Right lobe of liver (tissue), 6 donors: ENCODE measurements around the gene NHSL2. TPM values are rescaled to one million over a fixed set of nuclear protein-coding genes. Genes with fewer than 3 reads are reported as not detected.
A peak's percentile ranks its signal among the peaks of the same experiment; 100 is the strongest.

Experiments
- ATAC-seq, 4 donors: fragments of 200-7000 bp; cut with Tn5 transposase; one replicate each; pipeline ENCODE4 v1.9.1; 2020; ENCODE audit warnings: mild to moderate bottlenecking in 4 of 4, moderate library complexity in 4 of 4
- DNase-seq, 3 donors: peaks; one replicate each; pipeline ENCODE4 v3.0.0-alpha.2; 2020
- H3K27ac ChIP-seq, 3 donors: fragments of 200-600 bp; one replicate each; pipeline ENCODE4 v1.8.0; 2022
- H3K27me3 ChIP-seq, 2 donors: fragments of 200-600 bp; one replicate each; pipeline ENCODE4 v1.8.0; 2022
- H3K36me3 ChIP-seq, 4 donors: fragments of 200-600 bp; sonication (generic) in 1 of 4; one replicate each; pipeline versions ENCODE4 v1.5.1 to v1.8.0; 2017 to 2022; ENCODE audit warnings: control low read depth in 1 of 4
- H3K4me1 ChIP-seq, 4 donors: fragments of 200-600 bp; sonication (generic) in 1 of 4; one replicate each; pipeline versions ENCODE4 v1.5.1 to v1.8.0; 2017 to 2022; ENCODE audit warnings: control low read depth in 1 of 4
- H3K4me3 ChIP-seq, 3 donors: fragments of 200-600 bp; one replicate each; pipeline ENCODE4 v1.8.0; 2022
- H3K9me3 ChIP-seq, 4 donors: fragments of 200-600 bp; sonication (generic) in 1 of 4; one replicate each; pipeline versions ENCODE4 v1.5.1 to v1.8.0; 2017 to 2022; ENCODE audit warnings: control low read depth in 1 of 4
- POLR2A ChIP-seq: fragments of 450-650 bp; IDR thresholded peaks from one replicate; pipeline ENCODE4 v1.6.1; 2017; ENCODE audit warnings: antibody characterized with exemption, mild to moderate bottlenecking
- WGBS: methylation state at CpG from one replicate; pipeline ENCODE4 v1.1.6; 2018; ENCODE audit warnings: low coverage, low lambda C conversion rate; ENCODE audit not compliant: insufficient coverage; ENCODE audit errors: missing lambda C conversion rate; 5-methylcytosine and 5-hydroxymethylcytosine counted together
- intact Hi-C, 2 donors: fragments of 100-400 bp; cut with DNase I; formaldehyde crosslinking; loops; one replicate each; pipeline versions ENCODE4 v1.11.2 to v1.14.1; 2022
- total RNA-seq, 6 experiments: library from RNA; depleted of rRNA in 2 of 6; stranded (reverse); fragments of >200 nt in 2 of 6; fragmentation: NEBNext Ultra II Directional in 3 of 6; extraction: Animal tissue kit (Norgen Biotek cat#: 25700) in 3 of 6; gene quantifications; one replicate each; pipeline versions ENCODE4 v1.1.0 to v1.2.4, GENCODE V29; 2016 to 2023
- TF ChIP-seq, protein P1 (sequence below), 4 donors: fragments of 200-600 bp in 3 of 4; fragments of 450-650 bp in 1 of 4; IDR thresholded peaks; one replicate each; pipeline versions ENCODE4 v1.5.1 to v1.8.0; 2016 to 2022; ENCODE audit warnings: antibody characterized with exemption in 4 of 4, mild to moderate bottlenecking in 2 of 4
- donor health status: DM: no; HTN: yes; CAD: no.
- donor health status: DM: no; HTN: no; CAD: no.
- donor health status: DM: no; HTN: no; CAD: no.
- donor health status: DM: no; HTN: yes; CAD: no.
- donor health status: DM: no; HTN: yes; CAD: no.

The NHSL2 gene
- total RNA-seq, 6 experiments from 2014 or later = 0.81 to 2.1 (median 1.3) TPM

DNA sequence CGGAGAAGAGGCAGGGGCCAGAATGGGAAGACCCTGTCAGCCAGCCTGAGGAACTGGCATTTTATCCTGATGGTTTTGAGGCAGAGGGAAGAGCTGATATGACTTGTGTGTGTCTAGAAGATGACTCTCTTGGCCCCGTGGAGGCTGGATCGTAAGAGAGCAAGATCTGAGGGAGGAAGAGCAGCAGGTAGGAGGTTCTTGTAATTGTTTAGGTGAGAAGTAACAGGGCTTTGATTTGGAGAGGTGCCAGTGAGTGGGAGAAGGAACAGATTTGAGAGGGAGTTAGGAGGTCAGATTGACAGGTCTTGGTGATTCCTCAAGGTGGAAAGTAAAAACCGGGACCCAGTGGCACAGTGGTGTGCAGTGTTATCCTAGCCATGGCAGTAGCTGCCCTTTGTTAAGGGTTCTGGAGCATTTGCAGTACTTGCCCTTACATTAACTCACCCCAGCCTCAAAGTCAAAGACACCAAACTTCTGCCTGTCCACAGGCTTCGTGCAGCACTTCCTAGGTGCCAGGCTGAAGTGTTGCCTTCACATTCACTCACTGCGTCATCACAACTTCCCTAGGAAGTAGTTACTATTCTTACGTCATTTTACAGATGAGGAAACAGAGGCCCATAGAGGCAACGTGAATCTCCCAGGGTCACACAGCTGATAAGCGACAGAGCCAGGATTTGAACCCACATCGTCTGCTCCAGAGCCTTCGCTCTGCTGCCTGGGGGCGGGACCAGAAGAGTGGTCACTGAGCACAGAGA lies 197.4 kb downstream of the NHSL2 start:
- no peak for ATAC-seq
- Histone ChIP-seq H3K27me3 (no peaks in the 10 kb centered on the region), H3K4me1 (peaks cover 0 to 5% (median 2%) of the 10 kb centered on the region in 4 donors), H3K4me3 (no peak overlapping the region), H3K9me3 (no peaks in the 10 kb centered on the region), H3K27ac (no peak overlapping the region), H3K36me3 (no peaks in the 10 kb centered on the region)
- 59% methylated on average over 5 of the region's 12 CpGs for WGBS
- no peak for DNase-seq
- intact Hi-C loops = no loop called here
- TF ChIP-seq POLR2A = no peak
- TF ChIP-seq, protein P1, sequence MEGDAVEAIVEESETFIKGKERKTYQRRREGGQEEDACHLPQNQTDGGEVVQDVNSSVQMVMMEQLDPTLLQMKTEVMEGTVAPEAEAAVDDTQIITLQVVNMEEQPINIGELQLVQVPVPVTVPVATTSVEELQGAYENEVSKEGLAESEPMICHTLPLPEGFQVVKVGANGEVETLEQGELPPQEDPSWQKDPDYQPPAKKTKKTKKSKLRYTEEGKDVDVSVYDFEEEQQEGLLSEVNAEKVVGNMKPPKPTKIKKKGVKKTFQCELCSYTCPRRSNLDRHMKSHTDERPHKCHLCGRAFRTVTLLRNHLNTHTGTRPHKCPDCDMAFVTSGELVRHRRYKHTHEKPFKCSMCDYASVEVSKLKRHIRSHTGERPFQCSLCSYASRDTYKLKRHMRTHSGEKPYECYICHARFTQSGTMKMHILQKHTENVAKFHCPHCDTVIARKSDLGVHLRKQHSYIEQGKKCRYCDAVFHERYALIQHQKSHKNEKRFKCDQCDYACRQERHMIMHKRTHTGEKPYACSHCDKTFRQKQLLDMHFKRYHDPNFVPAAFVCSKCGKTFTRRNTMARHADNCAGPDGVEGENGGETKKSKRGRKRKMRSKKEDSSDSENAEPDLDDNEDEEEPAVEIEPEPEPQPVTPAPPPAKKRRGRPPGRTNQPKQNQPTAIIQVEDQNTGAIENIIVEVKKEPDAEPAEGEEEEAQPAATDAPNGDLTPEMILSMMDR (IDR thresholded peaks at IDR 0.05) = no peak

DNA sequence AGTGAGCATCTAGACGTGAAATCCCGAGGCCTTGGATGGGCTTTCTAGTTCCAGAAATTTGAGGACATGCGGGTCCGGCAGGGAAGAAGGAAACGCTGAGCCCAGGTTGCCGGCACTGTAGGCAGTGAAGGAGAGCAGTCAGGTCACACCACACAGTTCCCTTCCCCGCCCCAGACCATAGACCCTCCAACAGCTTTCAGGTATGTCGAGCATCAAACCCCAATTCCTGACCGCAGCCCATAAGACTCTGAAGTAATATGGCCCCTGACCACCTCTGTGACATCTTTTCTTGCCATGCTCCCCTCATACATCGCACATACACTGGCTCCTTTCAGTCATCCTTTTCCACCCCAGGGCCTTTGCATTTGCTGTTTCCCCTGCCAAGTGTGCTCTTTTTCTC lies 198.0 kb downstream of the NHSL2 start:
- ATAC-seq (no peak), DNase-seq (no peak)
- Histone ChIP-seq H3K27ac (no peak overlapping the region), H3K4me1 (no peaks in the 10 kb centered on the region), H3K36me3 (no peaks in the 10 kb centered on the region), H3K9me3 (no peaks in the 10 kb centered on the region), H3K4me3 (no peak overlapping the region), H3K27me3 (no peaks in the 10 kb centered on the region)
- WGBS = 60% methylated on average over 1 of the region's 10 CpGs
- intact Hi-C loops = no loop called here
- no peak for TF ChIP-seq POLR2A
- TF ChIP-seq, protein P1 (IDR thresholded peaks at IDR 0.05) = no peak

DNA sequence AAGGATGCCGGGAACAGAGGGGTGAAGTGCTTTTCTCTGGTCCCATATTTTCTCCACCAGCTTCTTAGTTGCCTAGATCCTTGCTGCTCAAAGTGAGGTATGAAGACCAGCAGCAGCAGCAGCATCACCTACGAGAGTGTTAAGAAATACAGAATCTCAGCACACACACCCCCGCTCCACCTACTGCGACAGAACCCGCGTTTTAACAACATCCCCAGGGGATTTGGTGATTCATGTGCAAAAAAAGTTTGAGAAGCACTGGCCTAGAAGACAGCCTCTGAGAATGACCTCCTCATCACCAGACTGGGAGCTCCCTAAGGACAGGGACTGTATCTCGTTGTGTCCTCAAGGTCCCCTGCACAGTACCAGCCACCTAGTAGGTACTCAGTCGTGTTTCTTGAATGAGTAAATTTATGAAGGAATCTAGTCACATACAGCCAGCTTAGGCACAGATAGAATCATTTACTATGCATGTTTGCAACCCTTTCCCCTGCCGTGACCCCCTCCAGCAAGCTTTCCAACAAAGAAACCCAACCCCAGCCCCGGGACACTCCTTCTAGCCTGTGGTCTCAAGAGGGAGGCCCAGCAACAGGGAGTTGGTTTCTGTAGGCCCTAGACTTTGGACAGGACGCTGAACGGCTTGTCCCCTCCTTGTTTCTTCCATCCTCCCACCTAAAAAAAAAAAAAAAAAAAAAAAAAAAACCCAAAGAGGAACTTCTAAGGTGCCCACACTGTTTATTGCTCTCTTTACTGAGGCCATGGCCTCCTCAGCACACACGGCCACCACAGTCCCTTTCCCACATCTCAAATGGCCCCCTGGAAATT lies 199.6 kb downstream of the NHSL2 start:
- no peak for TF ChIP-seq POLR2A
- TF ChIP-seq, protein P1 (IDR thresholded peaks at IDR 0.05) = no peak
- intact Hi-C loops = no loop called here
- no peak for DNase-seq

DNA sequence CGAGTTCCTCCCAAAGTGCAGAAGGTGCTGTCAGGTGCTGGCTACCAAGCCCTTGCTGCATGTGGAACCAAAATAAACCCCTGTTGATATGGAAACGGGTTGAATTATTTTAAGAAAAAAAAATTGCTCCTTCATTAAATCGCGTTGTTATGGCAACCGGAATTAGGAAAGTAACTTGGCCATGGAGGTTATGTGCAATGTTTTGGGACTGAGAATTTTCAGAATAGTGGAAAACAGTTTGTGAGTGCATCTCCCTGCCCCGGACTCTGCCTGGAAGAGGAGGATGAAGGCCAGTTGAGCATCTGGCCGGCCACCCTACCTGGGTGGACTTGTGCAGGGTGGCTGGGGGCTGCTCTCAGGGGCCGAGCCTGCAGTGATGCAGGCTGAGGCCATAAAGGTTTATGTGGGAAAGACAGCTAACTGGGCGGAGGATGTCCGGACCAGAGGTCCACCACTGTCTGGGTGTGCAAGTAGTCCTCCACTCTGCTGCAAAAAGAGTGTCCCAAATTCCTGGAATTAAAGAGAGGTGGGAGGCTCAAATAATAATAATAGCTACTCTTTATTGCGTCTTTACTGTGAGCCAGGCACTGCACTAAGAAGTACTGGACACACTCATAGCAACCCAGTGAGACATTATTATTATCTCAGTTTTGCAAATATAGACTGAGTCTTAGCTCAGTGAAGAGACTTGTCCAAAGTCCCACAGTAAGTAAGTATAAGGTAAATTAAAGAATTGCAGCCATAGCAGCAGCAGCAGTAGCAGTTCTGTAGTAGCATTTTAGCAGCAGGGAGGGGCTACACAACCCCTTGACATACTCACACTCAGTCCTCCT lies 200.4 kb downstream of the NHSL2 start:
- no peak overlapping the region for H3K4me3 ChIP-seq
- H3K27me3 ChIP-seq = no peaks in the 10 kb centered on the region
- ATAC-seq (no peak), DNase-seq (peak in 1 of 3 donors; percentile 32)
- no peaks in the 10 kb centered on the region for H3K9me3 ChIP-seq
- H3K4me1 ChIP-seq = no peaks in the 10 kb centered on the region
- intact Hi-C loops = no loop called here
- 70% methylated on average over 10 of the region's 11 CpGs for WGBS
- no peak overlapping the region for H3K27ac ChIP-seq
- no peaks in the 10 kb centered on the region for H3K36me3 ChIP-seq
- TF ChIP-seq, protein P1 (IDR thresholded peaks at IDR 0.05) = no peak
- no peak for TF ChIP-seq POLR2A

More for the DNA sequence above, 199.6 kb downstream of the NHSL2 start:
- no peak overlapping the region for H3K4me3 ChIP-seq
- H3K27me3 ChIP-seq = no peaks in the 10 kb centered on the region
- WGBS = 56% methylated on average over 10 of the region's 13 CpGs
- no peaks in the 10 kb centered on the region for H3K9me3 ChIP-seq
- no peak overlapping the region for H3K27ac ChIP-seq
- no peaks in the 10 kb centered on the region for H3K4me1 ChIP-seq
- no peaks in the 10 kb centered on the region for H3K36me3 ChIP-seq
- no peak for ATAC-seq
